Memory B cell (primary cell): Measurements from ENCODE around the gene DNM2.

Source experiments
- ATAC-seq: fragments of 150-1000 bp; cut with Tn5 transposase; 2 replicates; pipeline ENCODE4 v1.10.0; 2021; ENCODE audit warnings: low read depth, mild to moderate bottlenecking, moderate library complexity
- DNase-seq, 2 donors: peaks; one replicate each; pipeline ENCODE4 v3.0.0; 2022; ENCODE audit warnings: low spot score in 2 of 2
- H3K27ac Mint-ChIP-seq: one replicate; pipeline ENCODE4 v1.8.0; 2022; ENCODE audit warnings: mild to moderate bottlenecking, moderate library complexity, mixed read lengths
- H3K27me3 Mint-ChIP-seq: one replicate; pipeline ENCODE4 v1.8.0; 2022; ENCODE audit warnings: mixed read lengths
- H3K36me3 Mint-ChIP-seq: one replicate; pipeline ENCODE4 v1.8.0; 2022; ENCODE audit warnings: mild to moderate bottlenecking, mixed read lengths
- H3K4me1 Mint-ChIP-seq: one replicate; pipeline ENCODE4 v1.8.0; 2022; ENCODE audit warnings: mixed read lengths
- H3K4me3 Mint-ChIP-seq: one replicate; pipeline ENCODE4 v1.8.0; 2022; ENCODE audit warnings: mild to moderate bottlenecking, moderate library complexity, mixed read lengths
- H3K9me3 Mint-ChIP-seq: one replicate; pipeline ENCODE4 v1.8.0; 2022; ENCODE audit warnings: mixed read lengths

Gene DNM2

DNA sequence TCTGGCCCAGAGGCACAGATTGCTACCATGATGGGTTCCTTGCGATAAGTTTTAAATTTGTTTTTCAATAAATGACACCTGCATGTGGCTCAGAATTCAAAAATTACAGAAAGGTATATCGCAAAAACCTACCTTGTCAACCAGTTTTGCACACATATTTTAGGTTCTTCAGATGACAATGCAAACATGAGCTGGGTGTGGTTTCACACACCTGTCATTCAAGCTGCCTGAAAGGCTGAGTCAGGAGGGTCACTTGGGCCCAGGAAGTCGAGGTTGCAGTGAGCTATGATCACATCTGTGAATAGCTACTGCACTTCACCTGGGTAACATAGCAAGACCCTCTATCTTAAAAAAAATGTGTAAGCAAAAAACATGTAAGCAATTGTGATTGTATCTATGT is 56.1 kb downstream of the DNM2 start:
- H3K4me1 Mint-ChIP-seq, result peaks cover 25% of the 10 kb centered on the region
- no peaks in the 10 kb centered on the region for H3K9me3 Mint-ChIP-seq
- H3K27ac Mint-ChIP-seq, result no peak overlapping the region
- peaks cover 18% of the 10 kb centered on the region for H3K36me3 Mint-ChIP-seq
- no peaks in the 10 kb centered on the region for H3K27me3 Mint-ChIP-seq
- ATAC-seq, result no peak
- no peak overlapping the region for H3K4me3 Mint-ChIP-seq
- DNase-seq, result no peak

GRCh38 chr19:10774893-10775292 is 57.0 kb downstream of the DNM2 start:
- Mint-ChIP-seq H3K27me3 (no peaks in the 10 kb centered on the region), H3K4me3 (no peak overlapping the region), H3K9me3 (no peaks in the 10 kb centered on the region), H3K36me3 (peaks cover 22% of the 10 kb centered on the region), H3K4me1 (peaks cover 19% of the 10 kb centered on the region), H3K27ac (no peak overlapping the region)
- DNase-seq, result no peak
- ATAC-seq, result no peak

GRCh38 chr19:10776900-10777650 is 59.2 kb downstream of the DNM2 start:
- Mint-ChIP-seq H3K27me3 (no peaks in the 10 kb centered on the region), H3K9me3 (no peaks in the 10 kb centered on the region), H3K4me1 (peaks cover 24% of the 10 kb centered on the region), H3K4me3 (peak overlapping the region; percentile 53), H3K36me3 (peaks cover 25% of the 10 kb centered on the region), H3K27ac (peak overlapping the region; percentile 75)
- peak in 1 of 2 donors; percentile 34 for DNase-seq
- ATAC-seq, result peak; percentile 98

DNA sequence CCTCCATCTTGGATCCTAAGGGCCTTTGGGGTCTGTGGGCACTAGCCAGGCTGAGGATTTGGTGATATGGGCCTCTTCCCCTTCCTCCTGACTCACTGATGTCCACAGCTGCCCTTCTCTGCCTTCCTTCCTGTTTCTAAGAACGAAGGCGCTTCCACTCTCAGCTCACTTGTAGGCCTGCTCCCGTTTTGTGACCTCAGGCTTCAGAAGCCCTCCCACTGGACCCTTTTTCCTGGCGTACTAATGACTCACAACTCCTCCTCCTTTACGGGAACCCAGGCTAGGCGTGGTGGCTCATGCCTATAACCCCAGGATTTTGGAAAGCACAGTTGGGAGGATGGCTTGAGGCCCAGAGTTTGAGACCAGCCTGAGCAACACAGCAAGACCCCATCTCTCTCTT is 62.5 kb downstream of the DNM2 start:
- Mint-ChIP-seq H3K9me3 (no peaks in the 10 kb centered on the region), H3K27me3 (no peaks in the 10 kb centered on the region), H3K27ac (peak overlapping the region; percentile 80), H3K4me3 (peak overlapping the region; percentile 59), H3K4me1 (peaks cover 33% of the 10 kb centered on the region), H3K36me3 (peaks cover 29% of the 10 kb centered on the region)
- ATAC-seq (no peak), DNase-seq (no peak)

- H3K9me3 Mint-ChIP-seq, result no peaks in the 10 kb centered on the region
- ATAC-seq (no peak), DNase-seq (no peak)
- H3K27me3 Mint-ChIP-seq, result no peaks in the 10 kb centered on the region
- peaks cover 41% of the 10 kb centered on the region for H3K36me3 Mint-ChIP-seq
- H3K4me1 Mint-ChIP-seq, result peaks cover 21% of the 10 kb centered on the region
- H3K27ac Mint-ChIP-seq, result no peak overlapping the region
- no peak overlapping the region for H3K4me3 Mint-ChIP-seq
Observed at GRCh38 chr19:10782795-10783194, 64.9 kb downstream of the DNM2 start.

- ATAC-seq (peak; percentile 32), DNase-seq (no peak)
- peaks cover 21% of the 10 kb centered on the region for H3K4me1 Mint-ChIP-seq
- H3K27me3 Mint-ChIP-seq, result no peaks in the 10 kb centered on the region
- H3K9me3 Mint-ChIP-seq, result no peaks in the 10 kb centered on the region
- peak overlapping the region; percentile 62 for H3K27ac Mint-ChIP-seq
- H3K36me3 Mint-ChIP-seq, result peaks cover 42% of the 10 kb centered on the region
- no peak overlapping the region for H3K4me3 Mint-ChIP-seq
Observed at GRCh38 chr19:10784257-10784656, 66.4 kb downstream of the DNM2 start.

DNA sequence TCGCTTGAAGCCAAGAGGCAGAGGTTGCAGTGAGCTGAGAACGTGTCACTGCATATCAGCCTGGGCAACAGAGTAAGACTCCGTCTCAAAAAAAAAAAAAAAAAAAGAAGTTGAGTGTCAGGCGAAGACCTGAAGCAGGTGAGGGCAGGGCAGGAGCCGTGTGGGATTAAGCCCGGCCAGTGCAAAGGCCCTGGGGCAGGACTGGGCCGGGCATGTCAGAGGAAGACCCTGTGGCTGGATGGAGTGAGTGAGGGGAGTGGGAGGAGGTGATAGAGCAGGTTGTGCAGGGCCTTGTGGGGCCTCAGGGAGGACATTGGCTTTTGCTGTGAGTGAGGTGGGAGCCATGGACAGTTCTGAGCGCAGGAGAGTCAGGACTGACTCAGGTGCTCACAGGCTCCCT is 70.3 kb downstream of the DNM2 start:
- H3K27me3 Mint-ChIP-seq, result no peaks in the 10 kb centered on the region
- H3K36me3 Mint-ChIP-seq, result peaks cover 32% of the 10 kb centered on the region
- ATAC-seq (no peak), DNase-seq (no peak)
- no peaks in the 10 kb centered on the region for H3K9me3 Mint-ChIP-seq
- H3K4me1 Mint-ChIP-seq, result peaks cover 6% of the 10 kb centered on the region
- no peak overlapping the region for H3K4me3 Mint-ChIP-seq
- H3K27ac Mint-ChIP-seq, result no peak overlapping the region

GRCh38 chr19:10789866-10790265 is 72.0 kb downstream of the DNM2 start:
- Mint-ChIP-seq H3K27me3 (no peaks in the 10 kb centered on the region), H3K27ac (no peak overlapping the region), H3K4me1 (no peaks in the 10 kb centered on the region), H3K9me3 (no peaks in the 10 kb centered on the region), H3K36me3 (peaks cover 31% of the 10 kb centered on the region), H3K4me3 (no peak overlapping the region)
- DNase-seq, result no peak
- no peak for ATAC-seq

- H3K4me3 Mint-ChIP-seq, result no peak overlapping the region
- H3K27ac Mint-ChIP-seq, result no peak overlapping the region
- peaks cover 14% of the 10 kb centered on the region for H3K4me1 Mint-ChIP-seq
- DNase-seq (no peak), ATAC-seq (no peak)
- H3K9me3 Mint-ChIP-seq, result no peaks in the 10 kb centered on the region
- H3K27me3 Mint-ChIP-seq, result no peaks in the 10 kb centered on the region
- peaks cover 21% of the 10 kb centered on the region for H3K36me3 Mint-ChIP-seq
Observed at GRCh38 chr19:10796653-10797052, 78.8 kb downstream of the DNM2 start.

GRCh38 chr19:10797078-10797477 is 79.2 kb downstream of the DNM2 start:
- peaks cover 19% of the 10 kb centered on the region for H3K36me3 Mint-ChIP-seq
- DNase-seq (no peak), ATAC-seq (no peak)
- no peaks in the 10 kb centered on the region for H3K27me3 Mint-ChIP-seq
- H3K4me3 Mint-ChIP-seq, result no peak overlapping the region
- H3K4me1 Mint-ChIP-seq, result peaks cover 14% of the 10 kb centered on the region
- H3K27ac Mint-ChIP-seq, result peak overlapping the region; percentile 91
- H3K9me3 Mint-ChIP-seq, result no peaks in the 10 kb centered on the region

DNA sequence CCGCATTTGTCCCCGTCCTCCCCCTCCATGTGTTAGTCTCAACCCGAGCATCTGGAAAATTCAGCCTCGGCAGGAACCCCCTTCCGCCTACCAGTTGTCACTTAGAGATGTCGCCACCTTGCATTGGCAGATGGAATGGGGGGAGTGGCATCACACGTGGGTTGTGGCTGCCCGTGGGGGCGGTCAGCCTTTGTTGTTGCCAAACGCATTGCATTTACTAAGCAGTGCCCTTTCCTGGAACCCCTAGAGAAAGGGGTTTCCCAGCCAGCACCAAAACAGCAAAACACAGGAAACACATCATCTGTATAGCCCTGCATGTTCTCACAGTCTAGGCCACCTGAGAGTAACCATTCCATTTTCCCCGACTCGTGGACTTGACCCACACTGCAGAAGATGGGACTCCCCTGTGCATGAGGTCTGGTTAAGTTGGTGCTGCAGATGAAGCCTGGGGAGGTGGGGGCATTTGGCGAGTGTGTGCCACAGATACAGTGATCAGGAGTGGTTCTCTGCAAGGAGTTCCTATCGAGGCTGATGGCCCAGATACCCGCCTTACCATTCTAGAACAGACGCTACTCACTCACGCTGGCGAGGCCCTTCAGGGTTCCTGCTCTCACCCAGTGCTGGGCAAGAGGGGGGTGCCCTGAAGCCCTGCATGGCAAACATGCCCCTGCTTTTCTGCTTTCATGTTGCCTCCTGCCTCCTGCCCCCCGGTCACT is 79.8 kb downstream of the DNM2 start:
- H3K4me3 Mint-ChIP-seq, result peak overlapping the region; percentile 62
- H3K36me3 Mint-ChIP-seq, result peaks cover 19% of the 10 kb centered on the region
- H3K27ac Mint-ChIP-seq, result peak overlapping the region; percentile 91
- DNase-seq (peak in 1 of 2 donors; percentile 20), ATAC-seq (peak; percentile 89)
- no peaks in the 10 kb centered on the region for H3K9me3 Mint-ChIP-seq
- peaks cover 14% of the 10 kb centered on the region for H3K4me1 Mint-ChIP-seq
- no peaks in the 10 kb centered on the region for H3K27me3 Mint-ChIP-seq

- no peak overlapping the region for H3K27ac Mint-ChIP-seq
- ATAC-seq, result no peak
- H3K4me3 Mint-ChIP-seq, result no peak overlapping the region
- no peaks in the 10 kb centered on the region for H3K9me3 Mint-ChIP-seq
- peaks cover 14% of the 10 kb centered on the region for H3K4me1 Mint-ChIP-seq
- no peak for DNase-seq
- H3K27me3 Mint-ChIP-seq, result no peaks in the 10 kb centered on the region
- H3K36me3 Mint-ChIP-seq, result peaks cover 24% of the 10 kb centered on the region
Observed at GRCh38 chr19:10800488-10800887, 82.6 kb downstream of the DNM2 start.

DNA sequence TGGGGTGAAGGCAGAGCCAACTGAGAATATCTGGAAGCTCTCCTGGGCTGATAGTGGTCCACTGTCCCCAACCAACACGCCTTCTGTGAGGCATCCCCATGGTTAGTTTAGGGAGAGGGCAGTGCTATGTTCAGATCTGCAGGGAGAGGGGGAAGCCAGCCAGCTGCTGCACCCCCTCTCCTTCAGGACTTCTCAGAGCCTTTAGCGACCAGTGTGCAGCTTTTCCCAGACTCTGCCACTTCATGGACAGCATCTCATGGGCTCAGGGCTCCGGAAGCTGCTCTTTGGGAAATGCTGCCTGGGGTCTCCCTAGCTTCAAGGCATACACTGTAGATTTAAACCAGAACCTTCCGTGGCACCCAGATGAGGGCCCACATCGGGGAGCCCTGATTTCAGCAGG is 84.6 kb downstream of the DNM2 start:
- ATAC-seq (no peak), DNase-seq (no peak)
- H3K27ac Mint-ChIP-seq, result no peak overlapping the region
- no peaks in the 10 kb centered on the region for H3K9me3 Mint-ChIP-seq
- peaks cover 24% of the 10 kb centered on the region for H3K36me3 Mint-ChIP-seq
- H3K4me1 Mint-ChIP-seq, result peaks cover 8% of the 10 kb centered on the region
- no peak overlapping the region for H3K4me3 Mint-ChIP-seq
- no peaks in the 10 kb centered on the region for H3K27me3 Mint-ChIP-seq

DNA sequence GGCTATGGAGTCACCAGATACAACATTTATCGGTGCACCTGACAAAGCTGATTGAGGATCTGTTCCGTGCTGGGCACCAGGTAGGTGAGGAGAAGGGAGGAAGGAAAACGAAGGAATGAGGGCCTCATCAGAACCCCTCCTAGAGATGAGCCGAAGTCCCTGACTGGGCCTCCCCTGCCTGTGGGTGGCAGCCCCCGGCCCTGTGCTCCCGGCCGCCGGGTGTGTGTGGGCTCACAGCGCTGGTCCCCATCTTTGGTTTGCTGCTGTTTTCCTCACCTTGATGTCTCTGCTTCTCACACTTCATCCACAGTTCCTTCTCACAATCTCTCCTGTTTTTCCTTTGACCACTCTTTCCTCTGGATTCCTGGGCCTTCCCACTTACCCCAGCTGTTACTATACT is 85.4 kb downstream of the DNM2 start:
- ATAC-seq (no peak), DNase-seq (no peak)
- H3K4me3 Mint-ChIP-seq, result no peak overlapping the region
- peaks cover 1% of the 10 kb centered on the region for H3K4me1 Mint-ChIP-seq
- no peaks in the 10 kb centered on the region for H3K9me3 Mint-ChIP-seq
- H3K36me3 Mint-ChIP-seq, result peaks cover 27% of the 10 kb centered on the region
- no peaks in the 10 kb centered on the region for H3K27me3 Mint-ChIP-seq
- peak overlapping the region; percentile 85 for H3K27ac Mint-ChIP-seq
